DMS 273 (cell line): Measurements from ENCODE around the gene CDC27.
A peak's percentile ranks its signal among the peaks of the same experiment; 100 is the strongest.
"Not testable (repeated sequence)": the region's sequence is repeated elsewhere in the genome, so short reads cannot be mapped to it uniquely, and the experiment has no call there.

Source experiments
- DNase-seq: peaks from one replicate; lab custom pipeline; 2025; ENCODE audit not compliant: unreplicated experiment; lab: John Stamatoyannopoulos, UW

CDC27 gene

GRCh38 chr17:47197821-47198220, 8.7 kb upstream of the CDC27 start:
- no peak for DNase-seq

GRCh38 chr17:47193931-47194511, 4.9 kb upstream of the CDC27 start:
- DNase-seq: no peak

- DNase-seq: peak; percentile 21
These were observed 3.5 kb upstream of the CDC27 start for GRCh38 chr17:47192554-47192953.

- no peak for DNase-seq
These were observed 1.7 kb upstream of the CDC27 start for GRCh38 chr17:47190770-47191169.

DNA sequence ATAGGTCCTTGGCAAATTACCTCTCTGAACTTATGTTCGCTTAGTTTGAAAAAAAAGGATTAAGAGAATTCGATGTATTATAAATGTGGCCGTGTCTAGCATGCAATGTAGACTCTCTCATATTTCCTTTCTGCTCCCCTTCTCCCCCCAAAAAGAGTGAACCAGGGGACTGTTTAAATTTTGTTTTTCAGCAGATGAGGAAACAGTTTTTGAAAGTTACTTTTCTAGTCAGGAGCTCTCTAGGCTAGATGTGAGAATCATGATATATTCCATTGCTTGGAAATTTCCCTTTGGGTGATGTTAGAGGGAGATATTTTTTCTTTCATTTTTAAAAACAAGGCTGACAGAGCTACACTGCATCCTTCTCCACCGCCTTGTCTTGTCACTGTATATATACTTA, 1.1 kb upstream of the CDC27 start:
- DNase-seq: no peak

DNA sequence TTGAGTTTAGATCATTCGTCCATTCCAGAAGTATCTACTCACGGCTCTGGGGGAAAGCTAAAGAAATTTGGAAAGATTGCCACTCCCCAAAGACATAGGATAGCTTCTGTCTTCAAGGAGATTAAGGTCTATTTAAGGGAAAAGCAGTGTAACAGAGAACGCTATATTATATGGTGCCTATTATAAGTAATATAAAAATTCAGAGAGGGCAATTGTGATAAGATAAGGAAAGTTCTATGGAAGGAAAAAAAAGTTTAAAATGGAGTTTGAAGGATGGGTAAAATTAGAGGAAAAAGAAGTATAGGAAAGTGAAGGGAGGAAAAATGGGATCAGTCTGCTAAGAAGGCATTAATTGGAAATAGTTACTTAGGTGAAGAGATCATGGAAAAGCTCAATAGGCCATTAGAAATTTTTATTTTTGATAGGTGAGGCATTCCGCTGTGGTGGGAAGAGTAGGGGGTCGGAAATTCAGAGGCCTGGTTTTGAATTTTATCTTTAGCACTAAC, 690 bp upstream of the CDC27 start:
- no peak for DNase-seq

DNA sequence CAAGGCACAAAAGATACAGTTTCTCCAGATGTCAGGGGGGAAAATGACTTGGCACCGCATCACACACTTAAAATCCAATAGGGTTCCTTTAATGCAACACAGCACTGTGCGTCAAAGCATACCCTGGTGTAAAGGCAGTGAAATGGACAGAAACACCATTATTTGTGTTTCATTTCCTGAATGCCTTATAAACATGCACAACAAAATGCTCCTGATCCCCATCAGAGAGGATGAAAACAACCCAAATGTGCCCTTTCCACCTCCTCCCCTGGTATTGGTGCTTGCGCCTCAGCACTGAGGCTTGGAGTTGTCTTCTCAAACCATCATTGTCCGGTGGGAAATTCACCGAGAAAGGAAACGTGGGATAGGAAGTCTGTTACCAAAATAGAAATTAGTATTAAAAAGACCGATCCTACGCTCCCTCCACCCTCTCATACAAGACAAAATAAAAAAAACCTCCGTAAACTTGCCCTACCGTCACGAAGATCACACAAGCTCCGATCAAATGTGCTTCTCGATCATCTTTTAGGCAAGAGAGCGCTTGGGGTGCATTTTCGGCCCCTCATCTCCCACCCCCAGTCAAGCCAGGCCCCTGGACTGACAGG, 722 bp downstream of the CDC27 start:
- peak; percentile 78 for DNase-seq

GRCh38 chr17:47184681-47185080, 4.4 kb downstream of the CDC27 start:
- no peak for DNase-seq

DNA sequence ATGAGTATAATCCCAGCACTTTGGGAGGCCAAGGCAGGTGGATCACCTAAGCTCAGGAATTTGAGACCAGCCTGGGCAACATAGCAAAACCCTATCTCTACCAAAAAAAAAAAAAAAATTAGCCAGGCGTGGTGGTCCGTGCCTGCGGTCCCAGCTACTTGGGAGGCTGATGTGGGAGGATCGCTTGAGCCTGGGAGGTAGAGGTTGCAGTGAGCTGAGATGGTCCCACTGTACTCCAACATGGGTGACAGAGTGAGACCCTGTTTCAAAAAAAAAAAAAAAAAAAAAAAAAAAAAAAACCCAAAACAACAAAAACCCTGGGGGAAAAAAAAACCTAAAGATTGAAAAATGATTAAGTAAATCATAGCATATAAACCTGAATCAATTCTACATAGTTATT, 8.1 kb downstream of the CDC27 start:
- DNase-seq: not testable (repeated sequence)

DNA sequence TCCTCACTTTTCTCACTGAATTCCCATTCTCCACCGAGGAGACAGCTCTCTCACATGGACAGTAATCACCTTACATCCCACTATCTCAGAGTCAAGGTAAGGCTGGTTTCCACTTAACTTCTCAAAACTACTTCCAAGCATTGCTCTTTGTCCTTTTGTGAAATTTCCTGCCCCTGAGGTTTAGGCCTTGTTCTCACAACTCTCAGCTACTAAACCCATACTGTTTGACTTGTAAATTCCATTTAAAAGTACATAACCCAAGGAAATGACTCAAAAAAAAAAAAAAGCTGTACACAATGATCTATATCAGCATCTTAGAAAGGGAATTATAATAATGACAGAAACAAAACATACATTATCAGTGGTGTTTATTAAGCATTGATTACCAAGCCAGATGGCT, 8.8 kb downstream of the CDC27 start:
- no peak for DNase-seq

DNA sequence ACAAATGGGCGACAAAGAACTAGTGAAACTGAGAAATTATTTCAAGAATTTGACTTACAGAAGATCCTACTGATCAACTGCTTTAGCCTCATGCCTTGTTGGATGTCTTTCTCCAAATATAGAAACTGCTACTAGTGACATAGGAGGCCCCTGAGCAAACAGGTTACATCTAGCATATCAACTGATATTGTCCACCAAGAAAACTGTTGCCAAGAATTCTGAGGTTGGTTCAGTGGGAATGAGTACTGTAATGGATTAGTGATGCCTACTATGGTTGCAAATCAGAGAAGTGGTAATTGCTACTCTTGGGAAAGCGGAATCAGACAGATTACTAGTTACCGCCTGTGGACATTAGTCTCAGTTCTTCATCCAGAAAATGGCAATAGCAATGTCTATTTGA, 10.0 kb downstream of the CDC27 start:
- DNase-seq: no peak

- no peak for DNase-seq
These were observed 11.8 kb downstream of the CDC27 start for GRCh38 chr17:47177261-47177660.

- no peak for DNase-seq
These were observed 12.7 kb downstream of the CDC27 start for GRCh38 chr17:47176389-47176826.

DNA sequence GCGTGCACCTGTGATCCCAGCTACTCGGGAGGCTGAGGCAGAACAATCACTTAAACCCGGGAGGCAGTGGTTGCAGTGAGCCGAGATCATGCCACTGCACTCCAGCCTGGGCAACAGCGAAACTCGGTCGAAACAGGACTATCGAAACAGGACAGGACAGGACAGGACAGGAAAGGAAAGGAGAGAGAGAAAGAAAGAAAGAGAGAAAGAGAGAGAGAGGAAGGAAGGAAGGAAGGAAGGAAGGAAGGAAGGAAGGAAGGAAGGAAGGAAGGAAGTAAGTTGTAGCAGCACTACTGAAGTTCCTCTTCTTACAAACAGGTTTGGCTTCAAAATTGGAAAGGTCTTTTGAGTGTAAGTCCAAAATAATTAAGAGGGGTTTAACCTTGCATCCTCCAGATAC, 14.3 kb downstream of the CDC27 start:
- DNase-seq: not testable (repeated sequence)

- no peak for DNase-seq
These were observed 16.2 kb downstream of the CDC27 start for GRCh38 chr17:47172696-47173565.

- DNase-seq: no peak
These were observed 18.4 kb downstream of the CDC27 start for GRCh38 chr17:47170710-47171109.

GRCh38 chr17:47168896-47169295, 20.2 kb downstream of the CDC27 start:
- not testable (repeated sequence) for DNase-seq

GRCh38 chr17:47166854-47167253, 22.2 kb downstream of the CDC27 start:
- DNase-seq: not testable (repeated sequence)

- no peak for DNase-seq
These were observed 24.0 kb downstream of the CDC27 start for GRCh38 chr17:47165137-47165536.

GRCh38 chr17:47164263-47164662, 24.8 kb downstream of the CDC27 start:
- DNase-seq: no peak

DNA sequence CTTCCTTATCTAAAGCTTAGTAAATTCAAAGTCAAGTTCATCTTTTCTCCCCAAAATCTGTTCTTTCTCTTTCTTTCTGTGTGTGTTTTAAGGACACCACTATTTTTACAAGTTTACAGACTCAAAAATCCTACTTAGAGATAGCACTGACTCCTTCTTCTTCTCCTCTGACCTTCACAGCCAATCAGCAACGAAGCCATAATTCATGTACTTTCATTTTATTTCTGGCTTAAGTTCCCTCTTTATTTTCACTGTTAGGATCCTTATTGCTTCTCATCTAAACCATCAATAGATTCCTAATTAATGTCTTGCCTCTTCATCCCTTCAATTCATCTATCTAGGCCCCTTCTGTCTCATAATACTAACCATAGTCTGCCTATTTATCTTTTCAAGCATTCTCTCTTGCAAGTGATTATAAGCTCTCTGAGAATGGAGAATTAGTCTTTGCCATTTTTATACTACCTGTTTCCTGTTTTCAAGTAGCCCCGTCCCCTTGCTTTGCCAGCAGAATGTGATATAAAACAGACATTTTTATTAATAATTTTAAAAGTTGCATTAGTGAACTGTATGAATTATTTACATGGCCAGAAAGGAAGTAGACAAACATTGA, 27.0 kb downstream of the CDC27 start:
- no peak for DNase-seq
